ENCODE measurements around the gene FGD4.
A peak's percentile ranks its signal among the peaks of the same experiment; 100 is the strongest.

FGD4 gene

DNA sequence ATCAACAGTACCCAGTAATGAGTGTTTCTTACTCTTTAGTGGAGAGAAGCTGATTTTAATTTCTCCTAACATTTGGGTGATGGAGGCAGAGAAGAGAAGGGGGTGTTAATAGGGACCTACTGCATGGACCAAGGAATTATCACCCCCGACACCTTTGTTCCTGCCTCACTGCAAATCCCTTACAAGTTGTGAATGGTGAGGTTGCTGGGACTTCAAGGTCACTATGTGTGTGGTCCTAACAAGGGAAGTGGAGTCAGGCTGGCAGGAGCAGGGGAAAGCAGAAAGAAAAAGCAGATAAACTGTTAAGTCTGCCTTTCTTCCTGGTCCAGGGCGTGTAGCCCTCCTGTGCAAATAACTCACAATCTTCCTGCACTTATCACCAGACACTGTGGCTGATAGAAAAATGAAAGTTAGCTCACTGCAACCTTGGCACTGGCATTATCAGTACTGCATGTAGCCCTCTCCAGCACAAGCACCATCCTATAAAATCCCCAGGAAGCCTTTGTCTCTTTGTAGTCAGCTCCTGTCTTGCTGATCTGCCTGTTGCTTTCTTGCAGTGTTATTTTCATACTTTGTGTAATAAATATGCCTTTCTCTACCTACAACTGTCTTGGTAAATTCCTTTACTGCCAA lies 167.4 kb downstream of the FGD4 start:
- peak in 1 of 3 experiments; percentile 26 for DNase-seq

GRCh38 chr12:32567296-32567674 lies 167.9 kb downstream of the FGD4 start:
- no peak for DNase-seq

- peak in 2 of 3 experiments; percentile 18 to 83 for DNase-seq
These were observed 168.9 kb downstream of the FGD4 start for GRCh38 chr12:32568228-32568627.

DNA sequence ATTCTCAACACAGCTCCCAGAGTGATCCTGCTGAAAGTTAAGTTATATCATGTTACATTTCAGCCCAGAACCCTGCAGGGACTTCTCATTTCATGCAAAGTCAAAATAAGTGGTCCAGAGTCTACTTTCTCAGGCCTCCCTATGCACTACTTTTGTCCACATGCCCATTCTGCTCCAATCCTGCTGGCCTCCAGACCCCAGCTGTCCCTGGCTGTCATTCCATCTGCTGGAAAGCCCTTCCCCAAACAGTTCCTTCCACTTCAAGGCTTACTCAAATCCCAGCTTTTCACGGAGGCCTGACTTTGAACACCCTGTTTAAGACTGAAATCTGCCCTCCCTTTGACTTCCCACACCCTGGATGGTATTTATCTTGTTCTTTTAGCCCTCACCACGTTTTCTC lies 169.9 kb downstream of the FGD4 start:
- no peak for DNase-seq

DNA sequence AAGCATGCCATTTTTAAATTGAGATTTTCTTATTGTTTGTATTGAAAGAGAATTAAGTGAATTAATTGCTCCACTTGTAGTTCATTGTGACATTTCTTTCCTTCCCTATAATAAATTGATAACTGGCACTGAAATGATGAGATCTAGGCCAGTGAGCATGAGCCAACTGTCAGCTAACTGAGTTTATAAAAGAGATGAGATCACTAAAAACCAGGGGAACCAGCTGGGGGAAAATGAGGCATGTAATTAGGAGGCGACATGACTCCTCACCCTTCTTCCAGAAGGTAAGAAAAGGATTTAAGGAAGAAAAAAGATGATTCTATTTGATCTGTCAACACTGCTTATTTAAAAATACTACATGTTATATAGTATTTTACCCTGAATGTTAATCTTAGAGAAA lies 175.2 kb downstream of the FGD4 start:
- DNase-seq, result no peak

DNA sequence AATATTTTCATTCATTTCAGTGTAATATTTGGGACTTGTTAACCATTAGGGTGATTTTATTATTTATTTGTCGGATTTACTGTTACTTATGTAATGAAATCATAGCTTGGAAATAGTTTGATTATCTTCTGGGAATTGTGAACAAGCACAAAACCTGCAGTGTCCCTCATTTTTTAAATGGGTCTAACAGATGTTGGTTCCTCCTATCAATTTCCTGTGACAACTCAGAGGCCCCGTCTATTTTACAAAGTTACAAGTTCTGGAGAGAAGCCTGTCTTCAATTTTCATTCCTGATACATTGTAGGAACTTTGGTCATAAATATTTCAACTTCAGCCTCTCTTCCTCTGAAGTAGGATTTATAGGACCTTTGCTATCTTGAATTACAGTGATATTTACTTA lies 178.0 kb downstream of the FGD4 start:
- no peak for DNase-seq

- DNase-seq, result no peak
These were observed 184.2 kb downstream of the FGD4 start for GRCh38 chr12:32583534-32583933.

- DNase-seq, result no peak
These were observed 186.3 kb downstream of the FGD4 start for GRCh38 chr12:32585680-32586079.

DNA sequence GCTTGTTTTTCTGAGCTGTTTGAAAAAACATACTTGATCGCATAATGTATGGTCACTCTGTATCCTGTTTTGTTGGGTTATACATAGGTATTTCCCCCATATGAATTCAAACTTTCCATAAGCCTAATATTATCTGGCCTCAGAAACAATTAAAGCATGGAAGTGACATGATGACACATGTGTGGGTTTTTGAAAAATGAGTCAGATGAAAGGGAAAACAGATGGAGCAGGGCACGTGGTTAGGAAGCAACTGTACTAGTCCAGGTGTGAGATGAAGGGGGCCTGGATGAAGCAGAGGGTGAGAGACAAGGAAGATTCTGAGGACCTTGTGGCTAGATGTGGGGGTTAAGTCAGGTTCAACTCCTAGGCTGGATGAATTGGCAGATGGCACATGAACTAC lies 187.0 kb downstream of the FGD4 start:
- peak in 1 of 3 experiments; percentile 9 for DNase-seq

- DNase-seq, result no peak
These were observed 188.5 kb downstream of the FGD4 start for GRCh38 chr12:32587581-32588495.

GRCh38 chr12:32588604-32589003 lies 189.2 kb downstream of the FGD4 start:
- DNase-seq, result no peak

GRCh38 chr12:32589165-32589865 lies 190.0 kb downstream of the FGD4 start:
- DNase-seq, result no peak

- no peak for DNase-seq
These were observed 195.9 kb downstream of the FGD4 start for GRCh38 chr12:32595251-32595650.

- no peak for DNase-seq
These were observed 196.7 kb downstream of the FGD4 start for GRCh38 chr12:32596030-32596429.

DNA sequence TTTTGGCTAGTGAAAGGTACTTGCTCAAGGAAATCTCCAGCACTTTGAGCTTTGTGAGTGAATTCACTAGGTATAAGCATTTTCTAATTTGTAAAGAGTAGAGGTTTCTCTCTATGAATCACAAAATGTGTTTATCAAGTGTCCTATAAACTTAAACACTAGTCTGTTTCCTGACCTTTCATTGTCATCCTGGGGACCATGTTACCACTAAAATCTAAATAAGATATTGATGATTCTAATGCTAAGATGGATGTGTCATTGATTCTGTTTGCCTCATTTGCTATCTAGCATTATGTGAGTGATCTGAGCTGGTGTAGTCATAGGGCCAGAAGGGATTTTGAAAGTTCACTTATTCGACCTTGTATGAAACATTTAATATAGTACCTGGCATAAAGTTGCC lies 199.3 kb downstream of the FGD4 start:
- no peak for DNase-seq

DNA sequence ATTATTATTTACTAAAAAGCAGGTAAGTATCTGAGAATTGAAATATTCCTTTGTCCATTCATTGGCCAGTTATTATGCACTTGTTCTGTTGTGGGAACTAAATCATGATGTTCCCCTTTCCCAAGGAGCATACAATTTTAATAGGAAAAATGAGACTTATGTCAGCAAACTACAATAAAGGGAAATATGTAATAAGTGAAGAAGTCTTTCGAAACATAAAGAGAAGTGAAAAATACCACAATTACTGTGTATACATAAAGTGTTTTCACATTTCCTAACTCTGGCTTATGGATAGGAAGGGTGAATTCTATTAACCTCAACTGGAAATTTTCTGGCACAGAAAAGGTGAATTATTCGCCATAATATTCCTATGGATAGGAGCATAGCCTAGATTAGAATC lies 201.3 kb downstream of the FGD4 start:
- DNase-seq, result no peak

- DNase-seq, result no peak
These were observed 203.7 kb downstream of the FGD4 start for GRCh38 chr12:32603071-32603470.

DNA sequence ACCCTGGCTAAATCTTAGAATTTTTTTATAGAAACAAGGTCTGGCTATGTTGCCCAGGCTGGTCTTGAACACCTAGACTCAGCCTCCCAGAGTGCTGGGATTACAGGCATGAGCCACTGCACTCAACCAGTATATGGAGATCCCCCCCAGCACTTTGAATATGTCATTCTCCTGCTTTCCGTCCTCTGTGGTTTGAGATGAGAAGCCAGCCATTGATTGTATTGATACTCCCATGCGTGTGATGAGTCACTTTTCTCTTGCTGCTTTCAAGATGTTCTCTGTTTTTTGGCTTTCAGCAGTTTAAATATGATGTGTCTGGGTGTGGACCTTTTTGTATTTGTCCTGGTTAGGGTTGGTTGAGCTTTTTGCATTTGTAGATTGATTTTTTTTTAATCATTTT lies 204.5 kb downstream of the FGD4 start:
- DNase-seq, result no peak

- DNase-seq, result no peak
These were observed 205.2 kb downstream of the FGD4 start for GRCh38 chr12:32604565-32604964.

DNA sequence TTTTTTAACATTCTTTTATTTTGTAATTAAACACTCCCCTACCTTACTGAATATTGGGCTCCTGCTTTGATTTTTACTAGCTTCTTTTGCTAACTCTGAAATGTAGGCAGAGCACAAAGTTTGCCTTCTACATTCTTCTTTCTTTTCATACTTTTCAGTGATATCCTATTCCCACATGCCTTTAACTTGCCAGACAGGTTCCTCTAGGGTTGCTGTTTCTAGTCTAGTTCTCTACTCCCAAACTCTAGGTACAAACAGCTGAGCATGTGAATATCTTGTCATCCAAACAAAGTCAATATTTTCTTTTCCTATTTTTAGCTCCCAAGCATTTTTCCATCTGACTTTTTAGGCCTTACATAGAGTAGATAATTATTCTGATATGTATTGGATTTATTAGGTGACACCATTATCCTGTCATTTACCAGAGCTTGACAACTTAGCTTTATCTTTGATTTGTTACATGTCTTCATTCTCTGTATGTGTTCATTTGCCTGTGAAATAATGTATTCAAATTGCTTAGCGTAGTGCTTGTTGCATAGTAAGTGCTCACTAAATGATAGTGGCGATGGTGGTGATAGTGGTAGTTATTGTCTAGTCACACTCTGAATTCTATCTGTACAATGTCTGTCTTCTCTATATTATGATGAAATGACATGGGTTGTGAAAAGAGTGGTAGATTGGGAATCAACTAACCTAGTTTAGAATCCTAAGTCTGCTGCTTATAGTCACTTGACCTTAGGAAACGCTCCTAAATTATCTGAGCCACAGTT lies 206.2 kb downstream of the FGD4 start:
- DNase-seq, result peak in 2 of 3 experiments; percentile 6 to 43

- DNase-seq, result no peak
These were observed 207.1 kb downstream of the FGD4 start for GRCh38 chr12:32606443-32606842.

GRCh38 chr12:32609966-32610365 lies 210.6 kb downstream of the FGD4 start:
- DNase-seq, result no peak

DNA sequence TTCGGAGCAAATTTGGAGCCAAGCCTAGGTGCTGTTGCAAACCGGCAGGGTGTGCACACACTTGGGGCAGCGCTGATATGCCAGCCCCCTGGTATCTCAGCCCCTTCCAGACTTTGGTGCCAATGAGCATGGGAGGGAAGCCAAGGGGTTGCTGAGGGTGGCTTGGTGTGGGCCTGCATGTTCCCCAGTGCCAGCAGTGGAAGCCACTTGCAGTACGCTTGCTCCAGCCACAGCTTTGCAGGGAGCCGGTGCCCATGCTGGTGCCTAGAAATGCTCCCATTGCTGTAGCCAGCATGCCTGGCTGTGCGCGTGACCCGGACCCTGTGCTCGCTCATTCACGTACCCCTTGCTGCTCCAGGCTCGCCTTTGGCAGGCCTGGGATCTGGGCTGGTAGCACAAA lies 212.6 kb downstream of the FGD4 start:
- DNase-seq, result no peak

Data from NCI-H1417 (cell line).